Keratinocyte (primary cell): ENCODE measurements around the gene SPAG9.

Experiments
- EZH2 ChIP-seq: IDR thresholded peaks from one replicate; pipeline ENCODE4 v1.6.1; 2012; ENCODE audit warnings: inconsistent platforms, mild to moderate bottlenecking, low read length, moderate library complexity
- TF ChIP-seq, protein P1 (sequence below), 3 experiments: IDR thresholded peaks in 1 of 3; conservative IDR thresholded peaks in 1 of 3; optimal IDR thresholded peaks in 1 of 3; 2 replicates in 2 of 3; 3 replicates in 1 of 3; pipeline versions ENCODE3 to v1.5.1; 2011; ENCODE audit warnings: low read length in 3 of 3, mild to moderate bottlenecking in 3 of 3, moderate library complexity in 2 of 3, control low read depth in 1 of 3, inconsistent platforms in 1 of 3; ENCODE audit not compliant: insufficient read depth in 2 of 3; ENCODE audit errors: extremely low read depth in 1 of 3

DNA sequence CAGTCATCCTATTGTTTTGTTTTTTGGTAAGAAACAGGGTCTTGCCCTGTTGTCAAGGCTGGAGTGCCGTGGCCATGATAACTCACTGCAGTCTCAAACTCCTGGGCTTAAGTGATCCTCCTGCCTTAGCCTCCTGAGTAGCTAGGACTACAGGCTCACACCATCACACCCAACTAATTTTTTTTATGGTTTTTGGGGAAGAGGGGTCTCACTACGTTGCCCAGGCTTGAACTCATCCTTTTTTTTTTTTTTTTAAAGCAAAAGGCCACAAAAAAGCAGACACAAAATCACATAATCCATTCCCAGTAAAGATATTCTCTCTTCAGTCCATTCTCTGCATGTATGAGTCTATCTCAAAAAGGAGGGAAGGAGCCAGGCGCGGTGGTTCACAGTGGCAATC lies 5.5 kb downstream of the SPAG9 start:
- TF ChIP-seq, protein P1, sequence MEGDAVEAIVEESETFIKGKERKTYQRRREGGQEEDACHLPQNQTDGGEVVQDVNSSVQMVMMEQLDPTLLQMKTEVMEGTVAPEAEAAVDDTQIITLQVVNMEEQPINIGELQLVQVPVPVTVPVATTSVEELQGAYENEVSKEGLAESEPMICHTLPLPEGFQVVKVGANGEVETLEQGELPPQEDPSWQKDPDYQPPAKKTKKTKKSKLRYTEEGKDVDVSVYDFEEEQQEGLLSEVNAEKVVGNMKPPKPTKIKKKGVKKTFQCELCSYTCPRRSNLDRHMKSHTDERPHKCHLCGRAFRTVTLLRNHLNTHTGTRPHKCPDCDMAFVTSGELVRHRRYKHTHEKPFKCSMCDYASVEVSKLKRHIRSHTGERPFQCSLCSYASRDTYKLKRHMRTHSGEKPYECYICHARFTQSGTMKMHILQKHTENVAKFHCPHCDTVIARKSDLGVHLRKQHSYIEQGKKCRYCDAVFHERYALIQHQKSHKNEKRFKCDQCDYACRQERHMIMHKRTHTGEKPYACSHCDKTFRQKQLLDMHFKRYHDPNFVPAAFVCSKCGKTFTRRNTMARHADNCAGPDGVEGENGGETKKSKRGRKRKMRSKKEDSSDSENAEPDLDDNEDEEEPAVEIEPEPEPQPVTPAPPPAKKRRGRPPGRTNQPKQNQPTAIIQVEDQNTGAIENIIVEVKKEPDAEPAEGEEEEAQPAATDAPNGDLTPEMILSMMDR (optimal IDR thresholded peaks at IDR 0.05 in 1 of 3, IDR thresholded peaks at IDR 0.05 in 1 of 3, conservative IDR thresholded peaks at IDR 0.05 in 1 of 3; ENCODE audit: extremely low read depth in 1 of 3, insufficient read depth in 2 of 3, low read length in 3 of 3): no peak
- no peak for TF ChIP-seq EZH2
